H9 (cell line): Measurements from ENCODE around the gene KAT5. TPM values are rescaled to one million over a fixed set of nuclear protein-coding genes. Genes with fewer than 3 reads are reported as not detected.

Source experiments
- DNase-seq: peaks from one replicate; pipeline ENCODE4 v3.0.0-alpha.2; 2017
- H2AFZ ChIP-seq: one replicate; pipeline ENCODE4 v1.6.1; 2013; ENCODE audit warnings: mild to moderate bottlenecking, low read length, control low read depth, moderate library complexity
- H2AK5ac ChIP-seq: 2 replicates; pipeline ENCODE4 v1.6.1; 2013; ENCODE audit warnings: low read length, control low read depth, mixed read lengths; ENCODE audit not compliant: insufficient read length
- H2BK120ac ChIP-seq: one replicate; pipeline ENCODE4 v1.6.1; 2013; ENCODE audit warnings: low read depth, mild to moderate bottlenecking, low read length, control low read depth, inconsistent platforms; ENCODE audit not compliant: poor library complexity, severe bottlenecking
- H2BK12ac ChIP-seq: 2 replicates; pipeline ENCODE4 v1.6.1; 2013; ENCODE audit warnings: low read length, control low read depth, mixed read lengths, low read depth; ENCODE audit not compliant: insufficient read length
- H2BK15ac ChIP-seq: 2 replicates; pipeline ENCODE4 v1.6.1; 2013; ENCODE audit warnings: low read depth, low read length, control low read depth
- H2BK20ac ChIP-seq: one replicate; pipeline ENCODE4 v1.6.1; 2013; ENCODE audit warnings: low read depth, mild to moderate bottlenecking, low read length, control low read depth, inconsistent platforms; ENCODE audit not compliant: poor library complexity, severe bottlenecking
- H2BK5ac ChIP-seq: 2 replicates; pipeline ENCODE4 v1.6.1; 2013; ENCODE audit warnings: low read length, control low read depth, mixed read lengths; ENCODE audit not compliant: insufficient read length
- H3K14ac ChIP-seq: 2 replicates; pipeline ENCODE4 v1.6.1; 2013; ENCODE audit warnings: low read length, control low read depth; ENCODE audit not compliant: insufficient read depth
- H3K18ac ChIP-seq: 2 replicates; pipeline ENCODE4 v1.6.1; 2013; ENCODE audit warnings: low read depth, mild to moderate bottlenecking, mixed read lengths, low read length, control low read depth; ENCODE audit not compliant: insufficient read length
- H3K23ac ChIP-seq: 2 replicates; pipeline ENCODE4 v1.6.1; 2013; ENCODE audit warnings: low read length, control low read depth, mixed read lengths, low read depth; ENCODE audit not compliant: insufficient read length
- H3K23me2 ChIP-seq: 2 replicates; pipeline ENCODE4 v1.6.1; 2013; ENCODE audit warnings: low read depth, mild to moderate bottlenecking, mixed read lengths, low read length, control low read depth; ENCODE audit not compliant: insufficient read length, poor library complexity, severe bottlenecking
- H3K27ac ChIP-seq: 2 replicates; pipeline ENCODE4 v1.5.1; 2013; ENCODE audit warnings: low read length, control low read depth, mixed read lengths, low read depth; ENCODE audit not compliant: insufficient read length
- H3K27me3 ChIP-seq: 2 replicates; pipeline ENCODE4 v1.6.1; 2013; ENCODE audit warnings: low read length, control low read depth, inconsistent platforms; ENCODE audit not compliant: insufficient read depth
- H3K4ac ChIP-seq: 2 replicates; pipeline ENCODE4 v1.6.1; 2013; ENCODE audit warnings: low read depth, mild to moderate bottlenecking, control low read depth, inconsistent platforms, low read length, moderate library complexity
- H3K4me1 ChIP-seq: 2 replicates; pipeline ENCODE4 v1.6.1; 2013; ENCODE audit warnings: low read length, control low read depth, inconsistent platforms; ENCODE audit not compliant: insufficient read depth
- H3K4me2 ChIP-seq: 2 replicates; pipeline ENCODE4 v1.6.1; 2013; ENCODE audit warnings: low read length, control low read depth, mixed read lengths; ENCODE audit not compliant: insufficient read length, insufficient read depth
- H3K56ac ChIP-seq: 2 replicates; pipeline ENCODE4 v1.6.1; 2013; ENCODE audit warnings: low read depth, mild to moderate bottlenecking, mixed read lengths, low read length, control low read depth; ENCODE audit not compliant: insufficient read length
- H3K79me1 ChIP-seq: 2 replicates; pipeline ENCODE4 v1.6.1; 2013; ENCODE audit warnings: low read depth, mild to moderate bottlenecking, moderate library complexity, low read length, control low read depth, inconsistent platforms; ENCODE audit not compliant: insufficient read depth, poor library complexity, severe bottlenecking
- H3K79me2 ChIP-seq: 2 replicates; pipeline ENCODE4 v1.6.1; 2013; ENCODE audit warnings: low read length, control low read depth, inconsistent platforms; ENCODE audit not compliant: insufficient read depth
- H3K9ac ChIP-seq: 2 replicates; pipeline ENCODE4 v1.6.1; 2013; ENCODE audit warnings: low read length, control low read depth, mixed read lengths; ENCODE audit not compliant: insufficient read length; ENCODE audit errors: extremely low read depth
- H3K9me3 ChIP-seq: one replicate; pipeline ENCODE4 v1.6.1; 2013; ENCODE audit warnings: low read depth, low read length, inconsistent platforms; ENCODE audit not compliant: control insufficient read depth
- H3T11ph ChIP-seq: one replicate; pipeline ENCODE4 v1.6.1; 2013; ENCODE audit warnings: mild to moderate bottlenecking, low read length, control low read depth, inconsistent platforms
- H4K20me1 ChIP-seq: one replicate; pipeline ENCODE4 v1.6.1; 2013; ENCODE audit not compliant: control insufficient read depth, insufficient read length, insufficient read depth
- H4K5ac ChIP-seq: 2 replicates; pipeline ENCODE4 v1.6.1; 2013; ENCODE audit warnings: low read depth, mild to moderate bottlenecking, mixed read lengths, low read length, control low read depth; ENCODE audit not compliant: insufficient read length
- H4K8ac ChIP-seq: replicated peaks from 2 replicates; pipeline ENCODE4 v1.6.1; 2013; ENCODE audit warnings: low read length, control low read depth, mixed read lengths, low read depth; ENCODE audit not compliant: insufficient read length
- H4K91ac ChIP-seq: 2 replicates; pipeline ENCODE4 v1.6.1; 2013; ENCODE audit warnings: low read depth, mild to moderate bottlenecking, moderate library complexity, mixed read lengths, low read length, control low read depth; ENCODE audit not compliant: insufficient read length
- H3K27ac Mint-ChIP-seq, 3 experiments: 2 replicates in 2 of 3; 3 replicates in 1 of 3; pipeline ENCODE4 v1.8.0; 2020 to 2021; ENCODE audit warnings: mixed read lengths in 3 of 3, mild to moderate bottlenecking in 1 of 3, moderate library complexity in 1 of 3
- H3K27me3 Mint-ChIP-seq: 2 replicates; pipeline ENCODE4 v1.8.0; 2021; ENCODE audit warnings: low read depth, mild to moderate bottlenecking, moderate library complexity, mixed read lengths
- H3K36me3 Mint-ChIP-seq, 3 experiments: 2 replicates in 2 of 3; 3 replicates in 1 of 3; pipeline ENCODE4 v1.8.0; 2020 to 2021; ENCODE audit warnings: low read depth in 3 of 3, mixed read lengths in 3 of 3; ENCODE audit not compliant: insufficient read depth in 1 of 3
- H3K4me1 Mint-ChIP-seq, 2 experiments: 2 replicates each; pipeline ENCODE4 v1.8.0; 2020; ENCODE audit warnings: mixed read lengths in 2 of 2
- H3K4me3 Mint-ChIP-seq, 2 experiments: 2 replicates in 1 of 2; 3 replicates in 1 of 2; pipeline ENCODE4 v1.8.0; 2020 to 2021; ENCODE audit warnings: mild to moderate bottlenecking in 2 of 2, mixed read lengths in 2 of 2, moderate library complexity in 1 of 2
- H3K9me3 Mint-ChIP-seq, 2 experiments: 2 replicates in 1 of 2; 3 replicates in 1 of 2; pipeline ENCODE4 v1.8.0; 2020; ENCODE audit warnings: mild to moderate bottlenecking in 2 of 2, mixed read lengths in 2 of 2, moderate library complexity in 1 of 2
- WGBS: extraction: QIAGEN DNeasy Blood & Tissue Kit; methylation state at CpG from one replicate; pipeline ENCODE4 v1.1.7; 2013; ENCODE audit warnings: missing lambda C conversion rate, low lambda C conversion rate, mixed read lengths; ENCODE audit not compliant: insufficient read length; ENCODE audit errors: extremely low coverage; 5-methylcytosine and 5-hydroxymethylcytosine counted together
- total RNA-seq: library from RNA; stranded (reverse); gene quantifications from 2 replicates; pipeline ENCODE4 v1.2.1, GENCODE V29; 2021
- TF ChIP-seq, protein P1 (sequence below): fragments of 200-600 bp; sonication (generic); conservative IDR thresholded peaks from 3 replicates; pipeline ENCODE4 v1.8.0; 2021; ENCODE audit warnings: antibody characterized with exemption, mild to moderate bottlenecking

The KAT5 gene
- total RNA-seq, 1 experiment from 2014 or later: 56.7 TPM

GRCh38 chr11:65720211-65720934, 8.3 kb downstream of the KAT5 start, which contains the start of gene RNASEH2C:
Gene RNASEH2C, minus strand, starts transcription at chr11:65720798. Its CDS starts 40 bp downstream, at chr11:65720758.
- H3K36me3 Mint-ChIP-seq: peaks cover 24 to 46% (median 37%) of the 10 kb centered on the region in 3 experiments
- Histone ChIP-seq H2BK120ac (no peak within 1 kb of the TSS), H2BK15ac (no peak within 1 kb of the TSS), H2AK5ac (no peak within 1 kb of the TSS), H3K56ac (no peak within 1 kb of the TSS), H2AFZ (no peak within 1 kb of the TSS), H3K79me1 (no peaks in the 10 kb centered on the region), H3K4me1 (no peaks in the 10 kb centered on the region), H2BK12ac (no peak within 1 kb of the TSS), H3K79me2 (no peaks in the 10 kb centered on the region), H3T11ph (no peak within 1 kb of the TSS), H3K23me2 (peaks cover 9% of the 10 kb centered on the region), H2BK20ac (no peak within 1 kb of the TSS), H3K4me2 (peak within 1 kb of the TSS; percentile 74), H3K27me3 (no peaks in the 10 kb centered on the region), H4K8ac (no peak within 1 kb of the TSS), H3K23ac (no peak within 1 kb of the TSS), H4K91ac (no peak within 1 kb of the TSS), H4K5ac (no peak within 1 kb of the TSS), H3K18ac (peak within 1 kb of the TSS; percentile 97), H3K9me3 (no peaks in the 10 kb centered on the region), H4K20me1 (no peaks in the 10 kb centered on the region), H3K4ac (no peak within 1 kb of the TSS), H3K27ac (no peak within 1 kb of the TSS), H3K14ac (peak within 1 kb of the TSS; percentile 92; the same call in 1 of the 2 replicates), H2BK5ac (no peak within 1 kb of the TSS), H3K9ac (peak within 1 kb of the TSS; percentile 76)
- peaks cover 12% of the 10 kb centered on the region for H3K27me3 Mint-ChIP-seq
- peak within 1 kb of the TSS; percentile 84 to 95 (median 91); a peak in 5 of 7 replicates for H3K27ac Mint-ChIP-seq
- H3K4me1 Mint-ChIP-seq: peaks cover 7 to 10% of the 10 kb centered on the region in 2 experiments; a peak in 3 of 4 replicates
- no CpG with 5 or more reads among the region's 76 CpGs for WGBS
- peak; percentile 86 for DNase-seq
- TF ChIP-seq, protein P1, sequence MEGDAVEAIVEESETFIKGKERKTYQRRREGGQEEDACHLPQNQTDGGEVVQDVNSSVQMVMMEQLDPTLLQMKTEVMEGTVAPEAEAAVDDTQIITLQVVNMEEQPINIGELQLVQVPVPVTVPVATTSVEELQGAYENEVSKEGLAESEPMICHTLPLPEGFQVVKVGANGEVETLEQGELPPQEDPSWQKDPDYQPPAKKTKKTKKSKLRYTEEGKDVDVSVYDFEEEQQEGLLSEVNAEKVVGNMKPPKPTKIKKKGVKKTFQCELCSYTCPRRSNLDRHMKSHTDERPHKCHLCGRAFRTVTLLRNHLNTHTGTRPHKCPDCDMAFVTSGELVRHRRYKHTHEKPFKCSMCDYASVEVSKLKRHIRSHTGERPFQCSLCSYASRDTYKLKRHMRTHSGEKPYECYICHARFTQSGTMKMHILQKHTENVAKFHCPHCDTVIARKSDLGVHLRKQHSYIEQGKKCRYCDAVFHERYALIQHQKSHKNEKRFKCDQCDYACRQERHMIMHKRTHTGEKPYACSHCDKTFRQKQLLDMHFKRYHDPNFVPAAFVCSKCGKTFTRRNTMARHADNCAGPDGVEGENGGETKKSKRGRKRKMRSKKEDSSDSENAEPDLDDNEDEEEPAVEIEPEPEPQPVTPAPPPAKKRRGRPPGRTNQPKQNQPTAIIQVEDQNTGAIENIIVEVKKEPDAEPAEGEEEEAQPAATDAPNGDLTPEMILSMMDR: no peak
- H3K4me3 Mint-ChIP-seq: peak within 1 kb of the TSS; percentile 92 to 93
- no peaks in the 10 kb centered on the region for H3K9me3 Mint-ChIP-seq
